ENCODE data around the gene FICD. TPM values are rescaled to one million over a fixed set of nuclear protein-coding genes. Genes with fewer than 3 reads are reported as not detected.

Gene FICD
- total and polyA plus RNA-seq, 4 donors = 3.5 to 17.1 (median 7.1) TPM

DNA sequence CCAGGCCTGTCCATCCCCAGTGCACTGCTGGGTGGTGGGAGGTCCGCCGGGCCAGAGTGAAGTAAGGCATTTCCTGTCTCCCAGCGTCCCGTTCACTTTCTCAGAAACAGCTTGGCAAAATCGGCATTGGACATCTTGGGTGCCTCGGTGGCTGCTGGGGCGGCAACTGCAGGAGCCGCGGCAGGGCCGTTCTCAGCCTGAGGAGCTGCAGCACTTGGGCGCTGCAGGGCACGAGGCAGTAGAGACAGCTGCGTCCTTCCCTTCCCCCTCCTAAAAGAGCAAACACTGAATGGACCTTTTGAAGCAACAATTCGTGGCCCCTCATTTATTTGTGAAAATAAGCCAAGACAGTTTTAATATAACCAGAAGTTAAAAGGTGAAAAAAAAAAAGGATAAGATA, 8.3 kb downstream of the FICD start:
- no peak for ATAC-seq (ENCODE audit: insufficient read depth, low FRiP score)
- Histone ChIP-seq H3K9ac (ENCODE audit: insufficient read depth in 1 of 2, low read length in 2 of 2) (no peak overlapping the region), H3K4me1 (ENCODE audit: control insufficient read depth in 5 of 5, insufficient read depth in 5 of 5, low read length in 5 of 5) (no peaks in the 10 kb centered on the region), H3K4me3 (no peak overlapping the region), H3K9me3 (ENCODE audit: control insufficient read depth in 4 of 4, insufficient read depth in 3 of 4, low read length in 3 of 4) (no peaks in the 10 kb centered on the region), H3K36me3 (ENCODE audit: control insufficient read depth in 4 of 4, insufficient read depth in 4 of 4, low read length in 4 of 4) (peaks cover 41 to 66% (median 49%) of the 10 kb centered on the region in 4 donors), H3K27me3 (ENCODE audit: control insufficient read depth in 3 of 3, insufficient read depth in 3 of 3, low read length in 2 of 3) (no peaks in the 10 kb centered on the region), H3K27ac (ENCODE audit: low read depth in 1 of 2, low read length in 1 of 2) (no peak overlapping the region)
- 88% methylated on average over 14 of the region's 14 CpGs for WGBS, 2 donors
- no peak for DNase-seq
- TF ChIP-seq CTCF (IDR thresholded peaks at IDR 0.05; ENCODE audit: control extremely low read depth, extremely low read depth) = no peak

- H3K4me3 ChIP-seq = no peak overlapping the region
- H3K9me3 ChIP-seq (ENCODE audit: control insufficient read depth in 4 of 4, insufficient read depth in 3 of 4, low read length in 3 of 4) = no peaks in the 10 kb centered on the region
- TF ChIP-seq CTCF (IDR thresholded peaks at IDR 0.05; ENCODE audit: control extremely low read depth, extremely low read depth) = no peak
- H3K36me3 ChIP-seq (ENCODE audit: control insufficient read depth in 4 of 4, insufficient read depth in 4 of 4, low read length in 4 of 4) = peaks cover 53 to 67% (median 59%) of the 10 kb centered on the region in 4 donors
- no peaks in the 10 kb centered on the region for H3K4me1 ChIP-seq (ENCODE audit: control insufficient read depth in 5 of 5, insufficient read depth in 5 of 5, low read length in 5 of 5)
- DNase-seq (no peak), ATAC-seq (ENCODE audit: insufficient read depth, low FRiP score) (no peak)
- no peak overlapping the region for H3K9ac ChIP-seq (ENCODE audit: insufficient read depth in 1 of 2, low read length in 2 of 2)
- WGBS, 2 donors = 92 to 93% methylated on average over 5 of the region's 5 CpGs
- no peaks in the 10 kb centered on the region for H3K27me3 ChIP-seq (ENCODE audit: control insufficient read depth in 3 of 3, insufficient read depth in 3 of 3, low read length in 2 of 3)
- no peak overlapping the region for H3K27ac ChIP-seq (ENCODE audit: low read depth in 1 of 2, low read length in 1 of 2)
Measured at GRCh38 chr12:108525681-108526080, 10.6 kb downstream of the FICD start.

- peaks cover 52 to 66% (median 60%) of the 10 kb centered on the region in 4 donors for H3K36me3 ChIP-seq (ENCODE audit: control insufficient read depth in 4 of 4, insufficient read depth in 4 of 4, low read length in 4 of 4)
- H3K4me1 ChIP-seq (ENCODE audit: control insufficient read depth in 5 of 5, insufficient read depth in 5 of 5, low read length in 5 of 5) = no peaks in the 10 kb centered on the region
- H3K9me3 ChIP-seq (ENCODE audit: control insufficient read depth in 4 of 4, insufficient read depth in 3 of 4, low read length in 3 of 4) = no peaks in the 10 kb centered on the region
- H3K27ac ChIP-seq (ENCODE audit: low read depth in 1 of 2, low read length in 1 of 2) = no peak overlapping the region
- no peak overlapping the region for H3K9ac ChIP-seq (ENCODE audit: insufficient read depth in 1 of 2, low read length in 2 of 2)
- no peak overlapping the region for H3K4me3 ChIP-seq
- WGBS, 2 donors = 79 to 88% methylated on average over 10 of the region's 10 CpGs
- DNase-seq (no peak), ATAC-seq (ENCODE audit: insufficient read depth, low FRiP score) (no peak)
- TF ChIP-seq CTCF (IDR thresholded peaks at IDR 0.05; ENCODE audit: control extremely low read depth, extremely low read depth) = no peak
- no peaks in the 10 kb centered on the region for H3K27me3 ChIP-seq (ENCODE audit: control insufficient read depth in 3 of 3, insufficient read depth in 3 of 3, low read length in 2 of 3)
Measured at GRCh38 chr12:108526482-108527165, 11.5 kb downstream of the FICD start.

- TF ChIP-seq CTCF (IDR thresholded peaks at IDR 0.05; ENCODE audit: control extremely low read depth, extremely low read depth) = no peak
- Histone ChIP-seq H3K27me3 (ENCODE audit: control insufficient read depth in 3 of 3, insufficient read depth in 3 of 3, low read length in 2 of 3) (no peaks in the 10 kb centered on the region), H3K4me1 (ENCODE audit: control insufficient read depth in 5 of 5, insufficient read depth in 5 of 5, low read length in 5 of 5) (no peaks in the 10 kb centered on the region), H3K36me3 (ENCODE audit: control insufficient read depth in 4 of 4, insufficient read depth in 4 of 4, low read length in 4 of 4) (peaks cover 53 to 67% (median 62%) of the 10 kb centered on the region in 4 donors), H3K9me3 (ENCODE audit: control insufficient read depth in 4 of 4, insufficient read depth in 3 of 4, low read length in 3 of 4) (no peaks in the 10 kb centered on the region), H3K4me3 (no peak overlapping the region), H3K27ac (ENCODE audit: low read depth in 1 of 2, low read length in 1 of 2) (no peak overlapping the region), H3K9ac (ENCODE audit: insufficient read depth in 1 of 2, low read length in 2 of 2) (no peak overlapping the region)
- ATAC-seq (ENCODE audit: insufficient read depth, low FRiP score) (no peak), DNase-seq (no peak)
- WGBS, 2 donors = 90 to 92% methylated on average over 6 of the region's 6 CpGs
Measured at GRCh38 chr12:108527166-108527496, 12.1 kb downstream of the FICD start.
